ENCODE measurements around the gene SMIM13. TPM values are rescaled to one million over a fixed set of nuclear protein-coding genes. Genes with fewer than 3 reads are reported as not detected.

Gene SMIM13
- total RNA-seq, 1 experiment from 2014 or later = 15.7 TPM

GRCh38 chr6:11141295-11141694 lies 47.7 kb downstream of the SMIM13 start:
- ChIA-PET CTCF (no interaction called here), RAD21 (ENCODE audit: low non-redundant PET in 1 of 2, low total read pairs in 2 of 2, uncharacterized antibody in 2 of 2, unreplicated experiment in 2 of 2) (no interaction called here), POLR2A (no interaction called here)
- no peak overlapping the region for H3K4me2 ChIP-seq (ENCODE audit: low read length)
- H3K9me2 ChIP-seq (ENCODE audit: insufficient read depth) = no peaks in the 10 kb centered on the region
- intact Hi-C loops (cut with micrococcal nuclease) = no loop called here
- no peak overlapping the region for H3K27ac ChIP-seq (ENCODE audit: low read depth, low read length)
- no peaks in the 10 kb centered on the region for H3K36me3 ChIP-seq (ENCODE audit: control insufficient read depth in 1 of 2, insufficient read depth in 2 of 2, low read length in 2 of 2)
- H3K9me3 ChIP-seq (ENCODE audit: control insufficient read depth in 1 of 2, insufficient read depth in 1 of 2, low read depth in 1 of 2, low read length in 2 of 2) = no peaks in the 10 kb centered on the region
- H2AFZ ChIP-seq (ENCODE audit: low read depth, low read length, poor library complexity, severe bottlenecking) = no peak overlapping the region
- no peak overlapping the region for H3K9ac ChIP-seq (ENCODE audit: low read length)
- H3K4me3 ChIP-seq (replicated peaks in 1 of 2; ENCODE audit: low read depth in 1 of 2, low read length in 2 of 2) = no peak overlapping the region
- BruUV-seq (replicated peaks) = no TSS peak
- no peaks in the 10 kb centered on the region for H3K27me3 ChIP-seq (ENCODE audit: insufficient read depth, low read length)
- no peaks in the 10 kb centered on the region for H3K79me2 ChIP-seq (ENCODE audit: insufficient read depth, low read length)
- no peaks in the 10 kb centered on the region for H4K20me1 ChIP-seq (ENCODE audit: insufficient read depth)
- no peak for TF ChIP-seq CEBPB (IDR thresholded peaks at IDR 0.05; ENCODE audit: low read depth)
- TF ChIP-seq RAD21 (IDR thresholded peaks at IDR 0.05; ENCODE audit: low read depth) = no peak
- no peak for TF ChIP-seq ELF1 (IDR thresholded peaks at IDR 0.05; ENCODE audit: borderline replicate concordance, low read depth)
- TF ChIP-seq MAX (IDR thresholded peaks at IDR 0.05) = no peak
- no peak for TF ChIP-seq ZNF274 (IDR thresholded peaks at IDR 0.05; ENCODE audit: low read depth, low read length)
- no peak for TF ChIP-seq FOSL1 (IDR thresholded peaks at IDR 0.05; ENCODE audit: low read depth)
- TF ChIP-seq EGR1 (IDR thresholded peaks at IDR 0.05; ENCODE audit: low read depth) = no peak
- no peak for TF ChIP-seq POLR2AphosphoS5 (IDR thresholded peaks at IDR 0.05; ENCODE audit: low read depth, low read length)
- TF ChIP-seq, protein P1, sequence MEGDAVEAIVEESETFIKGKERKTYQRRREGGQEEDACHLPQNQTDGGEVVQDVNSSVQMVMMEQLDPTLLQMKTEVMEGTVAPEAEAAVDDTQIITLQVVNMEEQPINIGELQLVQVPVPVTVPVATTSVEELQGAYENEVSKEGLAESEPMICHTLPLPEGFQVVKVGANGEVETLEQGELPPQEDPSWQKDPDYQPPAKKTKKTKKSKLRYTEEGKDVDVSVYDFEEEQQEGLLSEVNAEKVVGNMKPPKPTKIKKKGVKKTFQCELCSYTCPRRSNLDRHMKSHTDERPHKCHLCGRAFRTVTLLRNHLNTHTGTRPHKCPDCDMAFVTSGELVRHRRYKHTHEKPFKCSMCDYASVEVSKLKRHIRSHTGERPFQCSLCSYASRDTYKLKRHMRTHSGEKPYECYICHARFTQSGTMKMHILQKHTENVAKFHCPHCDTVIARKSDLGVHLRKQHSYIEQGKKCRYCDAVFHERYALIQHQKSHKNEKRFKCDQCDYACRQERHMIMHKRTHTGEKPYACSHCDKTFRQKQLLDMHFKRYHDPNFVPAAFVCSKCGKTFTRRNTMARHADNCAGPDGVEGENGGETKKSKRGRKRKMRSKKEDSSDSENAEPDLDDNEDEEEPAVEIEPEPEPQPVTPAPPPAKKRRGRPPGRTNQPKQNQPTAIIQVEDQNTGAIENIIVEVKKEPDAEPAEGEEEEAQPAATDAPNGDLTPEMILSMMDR (IDR thresholded peaks at IDR 0.05 in 2 of 3, conservative IDR thresholded peaks at IDR 0.05 in 1 of 3; ENCODE audit: borderline replicate concordance in 1 of 3, insufficient read depth in 1 of 3, low read depth in 2 of 3, low read length in 2 of 3) = no peak
- H3K4me1 ChIP-seq (ENCODE audit: control insufficient read depth in 1 of 2, insufficient read depth in 2 of 2, low read length in 2 of 2) = peaks cover 7 to 28% of the 10 kb centered on the region in 2 experiments; a peak in 3 of 4 replicates
- DNase-seq (ENCODE audit: low read depth, low spot score) = no peak
- no peak for ATAC-seq

Data from HCT116 (cell line).